K562 (cell line): ENCODE measurements around the gene FGGY. TPM values are rescaled to one million over a fixed set of nuclear protein-coding genes. Genes with fewer than 3 reads are reported as not detected.

Experiments
- ATAC-seq: fragments of 200-7000 bp; cut with Tn5 transposase; 3 replicates; pipeline ENCODE4 v1.9.1; 2020; ENCODE audit warnings: moderate library complexity
- BruUV-seq: library from RNA; stranded (reverse); fragments of 400-500 nt; replicated peaks from 2 replicates; lab custom pipeline; 2021; lab: Mats Ljungman, UMichigan
- CTCF ChIA-PET: fragments of 300-600 bp; formaldehyde crosslinking; extraction: SDS; loops from one replicate; lab custom pipeline; 2021; ENCODE audit warnings: low intra/inter-chr PET ratio; lab: Yijun Ruan, JAX
- POLR2A ChIA-PET: fragments of 300-600, 350-650 bp; sonication (Branson Sonifier 250); formaldehyde crosslinking; extraction: SDS; loops from one replicate; lab custom pipeline; 2021; ENCODE audit warnings: antibody characterized with exemption, inconsistent platforms; lab: Yijun Ruan, JAX
- DNase-seq, 4 experiments: peaks; one replicate each; pipeline versions ENCODE4 v3.0.0 to v3.0.0-alpha.2; 2011 to 2018; ENCODE audit warnings: low spot score in 3 of 4, mixed read lengths in 3 of 4; ENCODE audit errors: extremely low read depth in 1 of 4
- FAIRE-seq: peaks from 2 replicates; lab custom pipeline; 2011; peaks lifted over from hg19 to GRCh38; lab: Jason Lieb, UNC
- H2AFZ ChIP-seq: 2 replicates; pipeline ENCODE4 v1.6.0; 2011; ENCODE audit warnings: low read depth, low read length, control low read depth, inconsistent platforms
- H3K27ac ChIP-seq: fragments of 200-600 bp; 3 replicates; pipeline ENCODE4 v1.8.0; 2011; ENCODE audit warnings: low read depth, mild to moderate bottlenecking, control low read depth, inconsistent platforms, low read length, moderate library complexity, mixed read lengths; ENCODE audit errors: extremely low read depth
- H3K27me3 ChIP-seq, 2 experiments: fragments of 300-600 bp in 1 of 2; 2 replicates in 1 of 2; 3 replicates in 1 of 2; pipeline versions ENCODE4 v1.6.0 to v1.8.0; 2011; ENCODE audit warnings: inconsistent platforms in 2 of 2, low read length in 2 of 2, mild to moderate bottlenecking in 1 of 2, mixed read lengths in 1 of 2, moderate library complexity in 1 of 2; ENCODE audit not compliant: control insufficient read depth in 2 of 2, insufficient read depth in 2 of 2
- H3K36me3 ChIP-seq: fragments of 300-600 bp; 3 replicates; pipeline ENCODE4 v1.8.0; 2011; ENCODE audit warnings: mild to moderate bottlenecking, low read length, inconsistent platforms; ENCODE audit not compliant: control insufficient read depth, insufficient read depth
- H3K4me1 ChIP-seq, 2 experiments: fragments of 200-600 bp in 1 of 2; replicated peaks in 1 of 2; 2 replicates in 1 of 2; 3 replicates in 1 of 2; pipeline versions ENCODE4 v1.5.1 to v1.8.0; 2011; ENCODE audit warnings: inconsistent platforms in 2 of 2, low read length in 2 of 2, mild to moderate bottlenecking in 1 of 2, mixed read lengths in 1 of 2, moderate library complexity in 1 of 2; ENCODE audit not compliant: control insufficient read depth in 2 of 2, insufficient read depth in 2 of 2
- H3K4me2 ChIP-seq: 2 replicates; pipeline ENCODE4 v1.6.1; 2011; ENCODE audit warnings: low read length, control low read depth, inconsistent platforms, mixed read lengths; ENCODE audit not compliant: insufficient read depth
- H3K4me3 ChIP-seq: fragments of 200-600 bp; sonication (generic), shearing (Covaris generic); 2 replicates; pipeline ENCODE4 v1.5.1; 2016; ENCODE audit warnings: control low read depth, inconsistent platforms
- H3K79me2 ChIP-seq: fragments of 200-600 bp; 3 replicates; pipeline ENCODE4 v1.8.0; 2011; ENCODE audit warnings: low read length, inconsistent platforms; ENCODE audit not compliant: control insufficient read depth, insufficient read depth
- H3K9ac ChIP-seq, 2 experiments: 2 replicates each; pipeline versions ENCODE4 v1.6.0 to v1.6.1; 2011; ENCODE audit warnings: low read depth in 2 of 2, low read length in 2 of 2, control low read depth in 1 of 2, inconsistent platforms in 1 of 2, mild to moderate bottlenecking in 1 of 2, mixed read lengths in 1 of 2; ENCODE audit not compliant: insufficient read depth in 1 of 2
- H3K9me1 ChIP-seq: one replicate; pipeline ENCODE4 v1.6.0; 2011; ENCODE audit warnings: inconsistent platforms, mild to moderate bottlenecking, low read length, moderate library complexity; ENCODE audit not compliant: control insufficient read depth, insufficient read depth
- H3K9me3 ChIP-seq: replicated peaks from 2 replicates; pipeline ENCODE4 v1.5.1; 2011; ENCODE audit warnings: low read depth, low read length, inconsistent platforms; ENCODE audit not compliant: control insufficient read depth, insufficient read depth
- H4K20me1 ChIP-seq: replicated peaks from 2 replicates; pipeline ENCODE4 v1.6.1; 2011; ENCODE audit warnings: low read length, inconsistent platforms, mixed read lengths; ENCODE audit not compliant: control insufficient read depth, insufficient read depth
- FOXJ3 ChIP-seq: sonication (generic); formaldehyde crosslinking; IDR thresholded peaks from 2 replicates; pipeline ENCODE4 v1.4.0; 2020; ENCODE audit warnings: mild to moderate bottlenecking, missing genetic modification reagents
- HEY1 ChIP-seq: fragments of 250-450 bp; sonication (Bioruptor Pico); IDR thresholded peaks from 2 replicates; pipeline ENCODE4 v1.5.0; 2020; ENCODE audit warnings: mild to moderate bottlenecking, moderate library complexity, borderline replicate concordance
- HNRNPL ChIP-seq: fragments of 200-400 bp; formaldehyde crosslinking; IDR thresholded peaks from 2 replicates; pipeline ENCODE4 v1.6.1; 2017; ENCODE audit warnings: low read depth, mild to moderate bottlenecking, low read length
- KDM5B ChIP-seq: fragments of 200-600 bp; sonication (generic); IDR thresholded peaks from 2 replicates; pipeline ENCODE4 v1.6.1; 2012; ENCODE audit warnings: low read depth, mild to moderate bottlenecking, moderate library complexity, low read length, control low read depth, inconsistent platforms; ENCODE audit not compliant: insufficient replicate concordance
- NR2F6 ChIP-seq: fragments of 450-650 bp; formaldehyde crosslinking; IDR thresholded peaks from 2 replicates; pipeline ENCODE4 v1.4.0; 2020; ENCODE audit warnings: mild to moderate bottlenecking
- POLR3A ChIP-seq: IDR thresholded peaks from 2 replicates; pipeline ENCODE4 v1.6.1; 2011; ENCODE audit warnings: borderline replicate concordance, mild to moderate bottlenecking, moderate library complexity; ENCODE audit not compliant: insufficient read length, insufficient read depth; ENCODE audit errors: extremely low read depth
- PYGO2 ChIP-seq: fragments of 450-650 bp; IDR thresholded peaks from 2 replicates; pipeline ENCODE4 v1.6.1; 2016; ENCODE audit warnings: mild to moderate bottlenecking, missing genetic modification characterization, moderate library complexity, missing compliant biosample characterization
- SRF ChIP-seq, 2 experiments: fragments of 250-450, 450-650 bp in 1 of 2; sonication (Bioruptor Pico) in 1 of 2; sonication (generic) in 1 of 2; formaldehyde crosslinking; IDR thresholded peaks; 2 replicates each; pipeline versions ENCODE4 v1.5.0 to v1.5.1; 2020 to 2022; ENCODE audit warnings: mild to moderate bottlenecking in 1 of 2, missing genetic modification reagents in 1 of 2
- TCF7L2 ChIP-seq: fragments of 150-350 bp; IDR thresholded peaks from 2 replicates; pipeline ENCODE4 v1.6.1; 2016; ENCODE audit warnings: low read depth, mild to moderate bottlenecking, low read length, moderate library complexity
- ZNF778 ChIP-seq: fragments of 450-650 bp; formaldehyde crosslinking; IDR thresholded peaks from 2 replicates; pipeline ENCODE4 v1.4.0; 2020; ENCODE audit warnings: mild to moderate bottlenecking, moderate library complexity
- WGBS: fragments of 100-300 bp; shearing (Covaris generic); methylation state at CpG from one replicate; pipeline ENCODE4 v1.1.6; 2016; ENCODE audit warnings: low coverage, mixed read lengths; ENCODE audit not compliant: insufficient coverage; ENCODE audit errors: missing lambda C conversion rate; 5-methylcytosine and 5-hydroxymethylcytosine counted together
- in situ Hi-C: fragments of 300-500 bp; cut with MboI; formaldehyde crosslinking; loops from 4 replicates; pipeline ENCODE4 v1.15.0; 2018; ENCODE audit warnings: inconsistent platforms, mixed read lengths
- intact Hi-C: fragments of 100-400 bp; cut with micrococcal nuclease; formaldehyde crosslinking; loops from 2 replicates; pipeline ENCODE4 v1.14.2; 2022
- polyA plus RNA-seq, 8 experiments: library from polyadenylated mRNA; depleted of rRNA in 4 of 8; stranded (reverse) in 5 of 8; unstranded in 3 of 8; fragments of >200 nt; fragmentation: Nextera tagmentation in 2 of 8; fragmentation: Illumina TruSeq in 1 of 8; extraction: Ambion mirVana in 2 of 8; extraction: Trizol in 1 of 8; gene quantifications; 2 replicates each; pipeline versions ENCODE4 v1.2.1 to v1.2.3, GENCODE V29; 2011 to 2014; ENCODE audit warnings: inconsistent platforms in 1 of 8, missing spikeins in 1 of 8
- total RNA-seq, 7 experiments: library from RNA; depleted of rRNA in 6 of 7; stranded (reverse); fragments of >200 nt in 6 of 7; fragmentation: Illumina TruSeq in 2 of 7; extraction: Trizol in 2 of 7; gene quantifications; 2 replicates each; pipeline versions ENCODE4 v1.2.1 to v1.2.3, GENCODE V29; 2011 to 2021; ENCODE audit warnings: low replicate concordance in 1 of 7
- TF ChIP-seq, protein P1 (sequence below): fragments of 250-450 bp; sonication (Bioruptor Pico); IDR thresholded peaks from 2 replicates; pipeline ENCODE4 v1.8.0; 2022; ENCODE audit warnings: inconsistent platforms
- TF ChIP-seq, protein P2 (sequence below): sonication (generic); formaldehyde crosslinking; IDR thresholded peaks from 2 replicates; pipeline ENCODE4 v1.8.0; 2022; ENCODE audit warnings: missing genetic modification reagents, mild to moderate bottlenecking, borderline replicate concordance
- TF ChIP-seq, protein P3 (sequence below): fragments of 450-650 bp; IDR thresholded peaks from 2 replicates; pipeline ENCODE4 v1.6.1; 2018; ENCODE audit not compliant: partially characterized antibody

FGGY gene
- total and polyA plus RNA-seq, 9 of the 15 experiments (the other 6 are each of a cell fraction or from before 2014, with no cell fraction given) = 9.7 to 19.2 (median 12.6) TPM

DNA sequence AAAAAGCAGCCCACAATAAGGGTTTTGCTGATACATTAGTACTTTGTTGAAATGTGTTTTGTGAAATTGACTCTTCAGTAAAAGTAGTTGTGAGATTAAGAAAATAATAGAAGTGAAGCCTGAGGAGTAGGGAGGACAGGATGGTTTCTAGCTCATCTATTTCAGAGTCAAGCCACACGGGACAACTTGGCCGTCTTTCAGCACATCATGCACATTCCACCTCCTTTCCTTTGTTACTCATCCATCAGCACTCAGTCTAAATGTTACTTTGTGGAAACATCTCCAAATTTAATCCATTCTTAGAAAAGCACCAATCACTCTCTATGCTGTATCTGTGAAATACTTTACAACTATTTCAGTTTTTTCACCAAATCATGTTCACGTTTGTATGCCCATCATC, 223.3 kb downstream of the FGGY start (continued):
- TF ChIP-seq, protein P1, sequence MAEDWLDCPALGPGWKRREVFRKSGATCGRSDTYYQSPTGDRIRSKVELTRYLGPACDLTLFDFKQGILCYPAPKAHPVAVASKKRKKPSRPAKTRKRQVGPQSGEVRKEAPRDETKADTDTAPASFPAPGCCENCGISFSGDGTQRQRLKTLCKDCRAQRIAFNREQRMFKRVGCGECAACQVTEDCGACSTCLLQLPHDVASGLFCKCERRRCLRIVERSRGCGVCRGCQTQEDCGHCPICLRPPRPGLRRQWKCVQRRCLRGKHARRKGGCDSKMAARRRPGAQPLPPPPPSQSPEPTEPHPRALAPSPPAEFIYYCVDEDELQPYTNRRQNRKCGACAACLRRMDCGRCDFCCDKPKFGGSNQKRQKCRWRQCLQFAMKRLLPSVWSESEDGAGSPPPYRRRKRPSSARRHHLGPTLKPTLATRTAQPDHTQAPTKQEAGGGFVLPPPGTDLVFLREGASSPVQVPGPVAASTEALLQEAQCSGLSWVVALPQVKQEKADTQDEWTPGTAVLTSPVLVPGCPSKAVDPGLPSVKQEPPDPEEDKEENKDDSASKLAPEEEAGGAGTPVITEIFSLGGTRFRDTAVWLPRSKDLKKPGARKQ (CRISPR knock-in tag) = no peak
- no peak for TF ChIP-seq SRF (CRISPR knock-in tag; IDR thresholded peaks at IDR 0.05)
- TF ChIP-seq PYGO2 (tag) = no peak
- TF ChIP-seq, protein P2, sequence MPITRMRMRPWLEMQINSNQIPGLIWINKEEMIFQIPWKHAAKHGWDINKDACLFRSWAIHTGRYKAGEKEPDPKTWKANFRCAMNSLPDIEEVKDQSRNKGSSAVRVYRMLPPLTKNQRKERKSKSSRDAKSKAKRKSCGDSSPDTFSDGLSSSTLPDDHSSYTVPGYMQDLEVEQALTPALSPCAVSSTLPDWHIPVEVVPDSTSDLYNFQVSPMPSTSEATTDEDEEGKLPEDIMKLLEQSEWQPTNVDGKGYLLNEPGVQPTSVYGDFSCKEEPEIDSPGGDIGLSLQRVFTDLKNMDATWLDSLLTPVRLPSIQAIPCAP (CRISPR knock-in tag) = no peak
- no peak for TF ChIP-seq HNRNPL
- TF ChIP-seq TCF7L2 = no peak

DNA sequence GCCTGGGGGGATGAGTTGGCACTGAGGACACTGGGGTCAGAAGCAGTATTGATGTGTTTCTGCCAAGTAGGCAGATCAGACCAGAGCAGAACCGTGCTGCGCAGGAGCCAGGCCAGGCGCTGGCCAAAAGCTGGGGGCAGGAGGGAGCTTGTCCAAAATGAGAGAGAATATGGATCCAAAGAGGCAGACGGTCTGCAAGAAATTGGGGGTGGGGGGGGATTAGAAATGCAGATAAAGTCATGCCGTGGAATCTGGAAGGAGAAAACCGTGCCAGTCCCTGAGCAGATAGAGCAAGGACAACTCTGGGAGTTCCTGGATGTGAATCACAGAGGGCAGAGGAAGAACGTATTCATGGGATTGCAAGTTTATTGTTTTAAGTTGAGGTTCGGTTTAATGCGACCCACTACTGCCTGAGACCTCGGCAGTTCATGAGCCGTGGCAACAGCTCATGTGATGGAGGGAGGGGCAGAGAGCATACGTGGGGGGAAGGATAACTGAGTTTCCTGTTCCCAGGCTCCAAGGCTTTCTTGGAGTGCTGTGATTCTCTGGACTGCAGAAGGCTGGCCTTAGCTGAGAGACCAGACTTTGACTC, 224.0 kb downstream of the FGGY start:
- Histone ChIP-seq H3K79me2 (no peaks in the 10 kb centered on the region), H3K4me2 (no peak overlapping the region), H4K20me1 (no peaks in the 10 kb centered on the region), H3K27ac (no peak overlapping the region)
- POLR2A ChIA-PET = interaction anchor here (1.4 kb wide), 1 partner anchor 29 kb away, joined by 3 read pairs; no protein-coding TSS in a partner anchor
- in situ Hi-C loops = no loop called here
- no peak for TF ChIP-seq POLR3A
- TF ChIP-seq KDM5B = no peak
- no peak for TF ChIP-seq NR2F6 (CRISPR knock-in tag)
- TF ChIP-seq, protein P3, sequence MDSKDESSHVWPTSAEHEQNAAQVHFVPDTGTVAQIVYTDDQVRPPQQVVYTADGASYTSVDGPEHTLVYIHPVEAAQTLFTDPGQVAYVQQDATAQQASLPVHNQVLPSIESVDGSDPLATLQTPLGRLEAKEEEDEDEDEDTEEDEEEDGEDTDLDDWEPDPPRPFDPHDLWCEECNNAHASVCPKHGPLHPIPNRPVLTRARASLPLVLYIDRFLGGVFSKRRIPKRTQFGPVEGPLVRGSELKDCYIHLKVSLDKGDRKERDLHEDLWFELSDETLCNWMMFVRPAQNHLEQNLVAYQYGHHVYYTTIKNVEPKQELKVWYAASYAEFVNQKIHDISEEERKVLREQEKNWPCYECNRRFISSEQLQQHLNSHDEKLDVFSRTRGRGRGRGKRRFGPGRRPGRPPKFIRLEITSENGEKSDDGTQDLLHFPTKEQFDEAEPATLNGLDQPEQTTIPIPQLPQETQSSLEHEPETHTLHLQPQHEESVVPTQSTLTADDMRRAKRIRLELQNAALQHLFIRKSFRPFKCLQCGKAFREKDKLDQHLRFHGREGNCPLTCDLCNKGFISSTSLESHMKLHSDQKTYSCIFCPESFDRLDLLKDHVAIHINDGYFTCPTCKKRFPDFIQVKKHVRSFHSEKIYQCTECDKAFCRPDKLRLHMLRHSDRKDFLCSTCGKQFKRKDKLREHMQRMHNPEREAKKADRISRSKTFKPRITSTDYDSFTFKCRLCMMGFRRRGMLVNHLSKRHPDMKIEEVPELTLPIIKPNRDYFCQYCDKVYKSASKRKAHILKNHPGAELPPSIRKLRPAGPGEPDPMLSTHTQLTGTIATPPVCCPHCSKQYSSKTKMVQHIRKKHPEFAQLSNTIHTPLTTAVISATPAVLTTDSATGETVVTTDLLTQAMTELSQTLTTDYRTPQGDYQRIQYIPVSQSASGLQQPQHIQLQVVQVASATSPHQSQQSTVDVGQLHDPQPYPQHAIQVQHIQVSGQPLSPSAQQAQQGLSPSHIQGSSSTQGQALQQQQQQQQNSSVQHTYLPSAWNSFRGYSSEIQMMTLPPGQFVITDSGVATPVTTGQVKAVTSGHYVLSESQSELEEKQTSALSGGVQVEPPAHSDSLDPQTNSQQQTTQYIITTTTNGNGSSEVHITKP = no peak
- TF ChIP-seq ZNF778 (CRISPR knock-in tag) = no peak
- TF ChIP-seq FOXJ3 (CRISPR knock-in tag) = no peak
- no peak for TF ChIP-seq HEY1 (CRISPR knock-in tag)
- TF ChIP-seq, all 486 proteins: peak for 0
- DNase-seq (no peak), FAIRE-seq (no peak), ATAC-seq (no peak)
- no peaks in the 10 kb centered on the region; a peak in 1 of 5 replicates for H3K27me3 ChIP-seq
- no peak overlapping the region for H3K4me3 ChIP-seq
- no TSS peak for BruUV-seq
- H2AFZ ChIP-seq = no peak overlapping the region
- intact Hi-C loops = no loop called here
- no peaks in the 10 kb centered on the region for H3K9me1 ChIP-seq
- CTCF ChIA-PET = no interaction called here
- 6% methylated on average over 12 of the region's 12 CpGs for WGBS
- no peaks in the 10 kb centered on the region for H3K9me3 ChIP-seq
- H3K4me1 ChIP-seq = peaks cover 0 to 4% of the 10 kb centered on the region in 2 experiments; a peak in 1 of 5 replicates
- H3K9ac ChIP-seq = no peak overlapping the region
- no peaks in the 10 kb centered on the region for H3K36me3 ChIP-seq
